HG03139 (cell line): ENCODE measurements around the gene FAM98C.
"Not testable (repeated sequence)": the region's sequence is repeated elsewhere in the genome, so short reads cannot be mapped to it uniquely, and the experiment has no call there.

Source experiments
- ATAC-seq: cut with Tn5 transposase; IDR thresholded peaks from one replicate; pipeline ENCODE4 v1.9.1; 2021; ENCODE audit not compliant: unreplicated experiment

The FAM98C gene

DNA sequence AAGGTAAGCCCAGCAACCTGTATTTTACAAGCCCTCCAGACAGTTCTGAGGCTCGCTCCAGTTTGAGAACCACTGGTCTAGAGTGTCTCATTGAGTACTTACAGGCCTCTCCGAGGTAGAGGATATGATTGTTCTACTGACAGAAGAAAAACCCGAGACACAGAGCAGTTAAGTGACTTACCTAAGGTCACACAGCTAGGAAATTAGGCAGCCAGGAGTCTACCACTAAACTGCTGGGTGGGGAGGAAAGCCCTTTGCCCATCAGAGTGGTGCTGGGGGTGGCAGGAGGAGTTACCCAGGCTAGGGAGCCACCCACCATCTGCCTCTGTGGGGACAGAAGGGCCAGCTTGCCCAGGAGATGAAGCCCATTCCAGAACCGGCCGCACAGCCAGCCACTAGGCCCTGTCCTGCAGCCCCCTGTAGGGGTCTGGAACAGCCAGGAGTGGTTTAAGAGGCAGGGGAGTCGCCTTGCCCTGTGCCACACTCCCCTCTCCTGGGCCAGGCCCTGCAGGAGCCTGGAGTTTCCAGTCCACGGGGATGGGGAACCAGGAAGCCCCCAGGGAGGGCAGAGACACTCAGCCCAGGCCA lies 22.4 kb downstream of the FAM98C start:
- no peak for ATAC-seq

DNA sequence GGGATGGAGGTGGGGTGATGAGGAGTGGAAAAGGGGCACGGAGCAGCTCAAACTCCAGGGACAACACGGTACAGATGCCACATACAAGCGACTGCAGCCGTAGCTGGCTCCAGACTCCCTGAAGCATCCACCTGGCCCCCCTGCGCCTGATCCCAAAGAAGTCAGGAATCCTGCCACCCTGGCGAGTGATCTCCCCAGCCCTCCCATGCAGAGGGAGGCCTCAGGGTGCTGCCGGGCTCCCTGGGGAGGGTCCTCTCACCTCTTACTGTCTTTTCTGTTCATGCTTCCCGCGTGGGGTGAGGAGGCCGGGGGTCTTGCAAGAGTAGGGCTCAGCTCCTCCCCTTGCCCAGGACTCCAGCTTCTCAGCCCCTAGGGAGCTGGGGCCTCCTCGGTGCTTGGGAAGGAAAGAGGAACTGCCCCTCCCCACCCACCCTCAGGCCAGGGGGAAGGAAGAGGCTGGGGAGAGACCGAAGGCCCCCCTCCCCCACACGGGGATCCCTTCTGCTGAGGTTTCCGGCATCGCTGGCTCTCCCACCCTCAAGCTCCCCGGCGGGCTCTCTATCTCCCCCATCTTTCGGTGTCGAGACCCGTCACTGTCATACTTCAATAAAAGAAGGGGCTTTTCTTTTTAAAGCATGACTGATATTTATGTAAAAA lies 23.0 kb downstream of the FAM98C start, which contains the start of gene RASGRP4:
Gene RASGRP4 (minus strand): TSS at position 410 of the 657 bp plus-strand sequence. CDS start 128 bp downstream, at position 282.
- no peak for ATAC-seq

GRCh38 chr19:38427035-38427677 lies 24.3 kb downstream of the FAM98C start:
- not testable (repeated sequence) for ATAC-seq

GRCh38 chr19:38429055-38429810 lies 26.3 kb downstream of the FAM98C start:
- no peak for ATAC-seq

- no peak for ATAC-seq
Measured at GRCh38 chr19:38429811-38430156, 26.9 kb downstream of the FAM98C start.

GRCh38 chr19:38430931-38431330 lies 28.0 kb downstream of the FAM98C start:
- no peak for ATAC-seq

- ATAC-seq: no peak
Measured at GRCh38 chr19:38433268-38433733, 30.4 kb downstream of the FAM98C start, which contains the start of gene RYR1. Gene RYR1, plus strand, starts transcription at chr19:38433691. Its CDS starts 139 bp downstream, at chr19:38433830.

DNA sequence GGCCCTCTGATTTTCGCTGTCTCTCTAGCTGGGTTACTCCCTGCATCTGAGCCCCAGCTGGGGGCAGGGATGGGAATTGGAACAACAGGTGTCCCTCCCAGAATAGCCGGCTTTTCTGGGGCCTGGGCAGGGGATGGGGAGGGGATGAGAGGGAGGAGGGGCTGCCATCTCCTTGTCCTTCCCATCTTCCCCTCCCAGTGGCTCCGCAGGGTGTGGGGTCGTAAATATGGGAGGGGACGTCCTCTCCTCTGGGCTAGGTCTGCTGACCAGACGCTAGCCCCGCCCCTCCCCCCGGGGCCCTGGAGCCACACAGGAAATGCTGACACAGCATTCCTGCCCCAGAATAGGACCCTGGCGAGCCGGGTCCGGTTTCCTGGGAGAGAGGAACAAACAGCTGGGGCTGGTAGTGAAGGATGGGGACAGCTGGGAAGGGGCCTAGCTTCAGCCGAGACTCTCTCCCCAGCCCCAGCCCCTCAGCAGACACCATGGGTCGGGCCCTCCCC lies 31.7 kb downstream of the FAM98C start:
- no peak for ATAC-seq

DNA sequence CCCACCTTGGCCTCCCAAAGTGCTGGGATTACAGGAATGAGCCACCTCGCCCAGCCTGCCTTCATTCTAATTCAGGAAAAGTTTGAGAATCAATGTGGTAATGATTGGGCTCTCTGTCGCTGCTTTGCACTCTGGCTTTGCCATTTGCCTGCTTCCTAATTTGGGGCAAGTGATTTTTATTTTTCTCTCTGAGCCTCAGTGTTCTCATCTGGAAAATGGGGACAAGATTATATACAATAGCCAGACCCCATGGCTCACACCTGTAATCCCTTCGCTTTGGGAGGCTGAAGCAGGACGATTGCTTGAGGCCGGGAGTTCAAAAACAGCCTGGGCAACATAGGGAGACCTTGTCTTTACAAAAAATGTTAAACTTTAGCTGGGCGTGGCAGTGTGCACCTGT lies 34.4 kb downstream of the FAM98C start:
- ATAC-seq: no peak

DNA sequence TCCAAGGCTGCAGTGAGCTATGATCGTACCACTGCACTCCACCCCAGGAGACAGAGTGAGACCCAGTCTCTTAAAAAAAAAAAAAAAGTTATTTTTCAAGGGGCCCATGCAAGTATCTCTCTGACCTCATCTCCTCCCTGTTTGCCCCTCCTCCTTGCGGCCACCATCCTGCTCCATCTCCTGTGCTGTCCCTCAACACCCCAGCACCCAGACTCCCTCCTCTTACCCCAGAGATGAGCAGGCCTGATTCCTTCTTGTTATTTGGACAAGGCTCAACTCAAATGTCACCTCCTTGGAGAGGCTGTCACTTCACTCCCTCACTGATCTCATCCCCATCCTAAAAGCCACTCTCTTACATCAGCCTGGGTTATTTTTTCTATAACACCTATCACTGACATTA lies 35.0 kb downstream of the FAM98C start:
- ATAC-seq: no peak

GRCh38 chr19:38440592-38440991 lies 37.7 kb downstream of the FAM98C start:
- no peak for ATAC-seq

DNA sequence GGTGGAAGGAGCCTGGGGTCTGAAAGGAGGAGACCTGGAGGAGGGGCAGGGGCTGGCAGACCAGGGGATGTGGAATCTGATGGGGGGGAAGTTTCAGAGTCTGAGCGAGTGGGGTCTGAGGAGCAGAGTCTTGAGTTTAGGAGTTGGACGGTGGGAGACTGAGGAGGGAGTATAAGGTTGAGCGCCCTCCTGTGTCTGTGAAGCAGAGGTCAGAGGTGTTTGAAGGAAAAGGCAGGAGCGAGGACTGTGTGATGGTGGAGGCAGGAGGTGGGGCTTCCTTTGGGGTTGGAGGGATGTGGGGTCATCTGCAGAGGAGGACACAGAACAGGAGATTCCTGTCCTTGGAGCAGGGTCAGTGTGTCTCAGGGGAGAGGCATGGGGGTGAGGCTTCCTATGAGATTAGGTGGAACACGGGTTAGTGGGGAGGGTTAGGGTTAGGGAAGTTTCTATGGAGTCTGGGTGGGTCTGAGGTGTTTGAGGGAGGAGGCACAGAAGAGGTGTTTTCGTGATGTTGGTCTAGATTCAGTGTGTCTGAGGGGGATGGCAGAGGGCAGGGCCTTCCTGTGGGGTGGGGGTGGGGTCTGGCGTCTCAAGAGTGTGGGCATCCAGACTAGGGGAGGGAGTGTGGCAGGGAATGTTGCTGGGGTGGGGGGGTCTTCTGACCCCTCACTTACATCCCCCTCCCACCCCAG lies 38.9 kb downstream of the FAM98C start:
- ATAC-seq: no peak

GRCh38 chr19:38442736-38443135 lies 39.8 kb downstream of the FAM98C start:
- no peak for ATAC-seq

GRCh38 chr19:38443458-38443999 lies 40.6 kb downstream of the FAM98C start:
- ATAC-seq: no peak

DNA sequence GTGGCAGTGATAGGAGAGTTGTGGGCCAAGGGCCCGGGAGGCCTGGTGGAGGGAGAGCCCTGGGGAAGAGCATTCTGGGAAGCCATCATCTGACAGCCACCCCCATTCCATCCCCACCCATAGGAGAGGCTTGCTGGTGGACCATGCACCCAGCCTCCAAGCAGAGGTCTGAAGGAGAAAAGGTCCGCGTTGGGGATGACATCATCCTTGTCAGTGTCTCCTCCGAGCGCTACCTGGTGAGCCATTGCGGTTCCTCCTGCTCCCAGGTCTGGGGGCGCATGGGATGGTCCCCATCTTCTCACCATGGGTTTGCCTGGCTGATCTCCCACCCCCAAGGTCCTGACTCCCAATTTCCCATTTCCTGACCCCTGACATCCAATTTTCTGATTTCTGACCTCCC lies 41.1 kb downstream of the FAM98C start:
- ATAC-seq: no peak

GRCh38 chr19:38445362-38445761 lies 42.5 kb downstream of the FAM98C start:
- ATAC-seq: no peak

- no peak for ATAC-seq
Measured at GRCh38 chr19:38448225-38448624, 45.3 kb downstream of the FAM98C start.

- ATAC-seq: no peak
Measured at GRCh38 chr19:38449518-38449917, 46.6 kb downstream of the FAM98C start.

GRCh38 chr19:38451036-38451435 lies 48.1 kb downstream of the FAM98C start:
- ATAC-seq: no peak

DNA sequence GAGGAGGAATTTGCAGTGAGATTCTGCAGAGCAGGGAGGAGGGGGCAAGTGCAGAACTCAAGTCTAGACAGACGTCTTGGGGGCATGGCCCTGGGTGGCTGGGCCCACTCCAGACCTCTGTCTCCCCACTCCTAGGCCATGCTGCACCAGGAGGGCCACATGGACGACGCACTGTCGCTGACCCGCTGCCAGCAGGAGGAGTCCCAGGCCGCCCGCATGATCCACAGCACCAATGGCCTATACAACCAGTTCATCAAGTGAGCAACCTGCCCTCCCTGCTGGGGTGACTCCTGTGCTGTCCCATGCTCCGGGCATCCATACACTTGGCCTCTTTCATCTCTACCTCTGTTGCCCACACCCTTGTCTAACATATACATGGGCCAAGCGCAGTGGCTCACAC lies 48.7 kb downstream of the FAM98C start:
- no peak for ATAC-seq
